HG02943 (cell line): Measurements from ENCODE around the gene PACS1.
"Not testable (repeated sequence)": the region's sequence is repeated elsewhere in the genome, so short reads cannot be mapped to it uniquely, and the experiment has no call there.

Experiments used
- ATAC-seq: cut with Tn5 transposase; IDR thresholded peaks from one replicate; pipeline ENCODE4 v1.9.1; 2021; ENCODE audit warnings: mild to moderate bottlenecking, low read depth, moderate library complexity; ENCODE audit not compliant: unreplicated experiment

PACS1 gene

DNA sequence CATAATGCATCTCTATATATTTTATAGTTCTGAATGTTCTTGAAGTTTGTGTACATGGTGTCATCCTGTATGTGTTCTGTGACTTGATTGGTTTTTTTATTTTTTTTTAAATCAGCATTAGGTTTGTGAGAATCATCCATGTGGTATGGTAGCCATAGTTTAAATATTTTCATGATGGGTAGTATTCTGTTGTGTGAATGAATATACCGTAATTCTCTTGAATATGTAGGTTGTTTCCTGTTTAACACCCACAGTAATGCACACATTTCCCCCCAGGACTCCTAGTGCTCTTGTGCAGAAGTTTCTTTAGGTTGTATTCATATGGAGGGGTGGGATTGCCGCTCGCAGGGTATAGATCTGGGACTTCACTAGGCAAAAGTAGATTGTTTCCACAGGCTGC, 2.0 kb downstream of the PACS1 start:
- no peak for ATAC-seq

- ATAC-seq = no peak
These were observed 2.4 kb downstream of the PACS1 start for GRCh38 chr11:66072518-66072917.

DNA sequence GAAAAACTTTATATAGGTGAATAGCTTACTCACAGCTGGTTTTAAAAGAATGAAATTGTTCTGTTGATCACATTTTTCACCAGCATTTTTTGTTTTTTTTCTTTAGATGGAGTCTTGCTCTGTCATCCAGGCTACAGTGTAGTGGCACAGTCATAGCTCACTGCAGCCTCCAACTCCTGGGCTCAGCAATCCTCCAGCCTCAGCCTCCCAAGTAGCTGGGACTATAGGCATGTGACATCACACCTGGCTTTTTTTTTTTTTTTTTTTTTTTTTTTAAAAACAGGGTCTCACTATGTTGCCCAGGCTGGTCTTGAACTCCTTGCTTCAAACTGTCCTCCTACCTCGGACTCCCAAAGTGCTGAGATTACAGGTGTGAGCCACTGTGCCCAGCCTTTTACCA, 3.6 kb downstream of the PACS1 start:
- ATAC-seq = no peak

- ATAC-seq = no peak
These were observed 5.2 kb downstream of the PACS1 start for GRCh38 chr11:66075273-66075672.

GRCh38 chr11:66076561-66076960, 6.5 kb downstream of the PACS1 start:
- ATAC-seq = no peak

- no peak for ATAC-seq
These were observed 7.9 kb downstream of the PACS1 start for GRCh38 chr11:66077927-66078326.

GRCh38 chr11:66078949-66079348, 8.9 kb downstream of the PACS1 start:
- not testable (repeated sequence) for ATAC-seq

- ATAC-seq = no peak
These were observed 10.2 kb downstream of the PACS1 start for GRCh38 chr11:66080055-66080817.

DNA sequence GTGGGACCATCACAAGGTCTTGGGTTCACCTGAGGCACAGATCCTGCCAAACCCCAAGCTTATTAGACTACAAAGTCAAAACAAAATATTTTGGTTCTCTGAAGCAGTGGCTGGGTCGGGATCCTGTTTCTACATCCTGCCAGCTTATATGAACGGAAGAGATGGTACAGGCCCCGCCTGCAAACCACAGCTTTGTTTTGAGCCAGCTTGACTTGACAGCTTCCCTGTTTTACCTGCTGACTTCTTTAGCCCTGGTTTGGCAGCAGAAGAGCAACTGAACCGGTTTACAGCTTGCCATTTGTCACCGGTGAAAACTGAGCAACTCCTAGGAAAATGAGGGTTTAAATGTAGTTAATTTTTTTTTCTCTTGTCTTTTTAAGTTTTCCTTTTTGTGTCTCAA, 11.4 kb downstream of the PACS1 start:
- peak; percentile 69 for ATAC-seq

DNA sequence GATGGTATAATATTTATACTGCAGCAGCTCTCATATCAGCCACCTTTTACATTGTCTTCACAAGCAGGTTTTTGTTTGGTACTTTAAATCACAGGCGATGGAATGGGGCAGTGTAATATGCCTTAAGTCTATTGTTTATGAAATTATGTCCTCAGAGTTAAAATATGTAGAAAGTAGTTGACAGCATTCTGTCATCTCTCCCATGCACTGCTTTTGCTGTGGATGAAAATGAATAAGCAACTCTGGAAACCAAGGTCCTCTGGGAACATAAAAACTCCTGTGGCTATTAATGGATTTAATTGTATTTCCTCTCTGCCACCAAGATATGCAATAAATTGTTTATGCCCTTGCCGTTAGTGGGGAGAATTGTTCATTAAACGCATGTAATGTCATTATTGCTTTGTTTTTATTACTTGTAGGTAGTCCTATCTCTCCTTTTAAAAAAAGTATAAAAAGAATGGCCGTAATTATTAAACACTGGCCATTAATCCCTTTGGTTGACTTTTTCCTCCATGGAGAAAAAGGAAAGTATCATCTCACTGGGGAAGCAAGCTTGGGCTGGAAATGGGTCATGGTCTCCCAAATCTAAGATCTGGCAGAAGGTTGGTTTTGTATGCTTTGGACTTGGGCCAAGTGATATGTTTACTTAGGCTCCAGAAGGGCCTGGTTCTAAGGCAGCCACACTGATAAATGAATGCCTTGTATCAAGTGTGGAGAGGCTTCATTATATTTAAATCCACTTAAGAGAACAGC, 13.1 kb downstream of the PACS1 start:
- ATAC-seq = no peak

DNA sequence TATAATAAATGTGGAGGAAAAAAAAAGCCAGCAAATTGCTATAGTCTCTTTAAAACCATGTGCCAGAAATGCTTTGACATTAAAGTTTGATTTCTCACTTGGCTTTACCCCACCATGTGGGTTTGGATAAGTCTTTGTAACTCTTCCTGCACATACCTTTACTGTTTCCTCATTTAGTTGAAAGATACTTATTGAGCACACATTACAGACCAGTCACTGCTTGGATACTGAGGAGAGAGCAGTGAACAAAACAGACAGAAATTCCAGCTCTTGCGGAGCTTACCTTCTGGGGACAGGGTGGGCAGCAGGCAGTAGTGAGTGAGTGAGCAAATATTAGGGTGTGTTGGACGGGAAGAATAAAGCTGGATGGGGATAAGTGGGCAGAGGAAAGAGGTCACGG, 13.7 kb downstream of the PACS1 start:
- no peak for ATAC-seq

DNA sequence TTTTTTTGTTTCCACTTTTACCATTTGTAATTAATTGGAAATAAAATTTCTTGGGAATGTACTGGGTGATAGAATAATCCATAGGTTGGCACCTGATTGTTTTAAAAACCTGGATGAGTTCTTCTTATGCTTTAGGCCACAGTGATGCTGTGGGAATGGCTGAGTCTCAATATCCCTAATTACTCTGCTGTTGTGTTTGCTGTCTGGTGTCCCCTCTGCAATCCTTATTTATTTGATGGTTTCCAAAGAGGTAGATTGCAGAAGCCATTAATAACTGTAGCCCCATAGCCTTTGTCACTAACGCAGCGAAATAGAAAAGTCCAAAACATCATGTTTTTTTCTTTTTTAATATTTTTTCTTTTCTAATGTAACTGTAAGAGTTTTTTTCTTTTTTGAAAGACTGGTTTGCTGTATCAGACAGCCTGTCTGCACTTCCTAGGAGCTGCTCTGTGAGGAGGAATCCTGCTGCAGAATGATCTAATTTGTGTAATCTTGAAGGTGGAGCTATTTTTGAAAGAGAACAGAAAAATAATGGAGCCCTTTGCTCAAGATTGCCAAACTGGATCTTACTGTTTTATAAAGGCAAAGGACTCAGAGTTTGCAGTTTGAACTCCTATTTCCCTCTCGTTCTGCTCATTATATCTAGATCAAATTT, 14.9 kb downstream of the PACS1 start:
- no peak for ATAC-seq

DNA sequence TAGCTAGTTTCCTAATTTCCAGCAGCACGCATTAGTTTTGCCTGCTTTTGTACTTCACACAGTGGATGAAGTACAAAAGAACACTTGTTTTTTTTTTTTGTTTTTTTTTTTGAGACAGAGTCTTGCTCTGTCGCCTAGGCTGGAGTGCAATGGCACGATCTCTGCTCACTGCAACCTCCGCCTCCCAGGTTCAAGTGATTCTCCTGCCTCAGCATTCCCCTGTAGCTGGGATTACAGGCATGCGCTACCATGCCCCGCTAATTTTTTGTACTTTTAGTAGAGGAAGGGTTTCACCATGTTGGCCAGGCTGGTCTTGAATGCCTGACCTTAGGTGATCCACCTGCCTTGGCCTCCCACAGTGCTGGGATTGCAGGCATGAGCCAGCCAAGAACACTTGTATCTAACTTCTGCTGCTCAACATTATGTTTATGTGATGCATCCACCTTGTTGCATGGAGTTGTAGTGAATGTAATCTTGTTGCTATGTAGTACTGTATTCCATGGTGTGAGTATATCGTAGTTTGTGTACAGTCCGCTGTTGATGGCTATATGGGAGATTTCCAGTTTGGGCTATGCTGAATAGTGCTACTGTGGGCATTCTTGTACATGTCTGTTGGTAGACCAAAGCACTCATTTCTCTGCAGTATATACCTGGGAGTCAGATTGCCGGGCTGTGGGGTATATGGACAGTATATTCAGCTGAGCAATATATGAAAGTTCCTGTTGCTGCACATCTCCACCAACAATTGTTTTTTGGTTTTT, 17.3 kb downstream of the PACS1 start:
- no peak for ATAC-seq

DNA sequence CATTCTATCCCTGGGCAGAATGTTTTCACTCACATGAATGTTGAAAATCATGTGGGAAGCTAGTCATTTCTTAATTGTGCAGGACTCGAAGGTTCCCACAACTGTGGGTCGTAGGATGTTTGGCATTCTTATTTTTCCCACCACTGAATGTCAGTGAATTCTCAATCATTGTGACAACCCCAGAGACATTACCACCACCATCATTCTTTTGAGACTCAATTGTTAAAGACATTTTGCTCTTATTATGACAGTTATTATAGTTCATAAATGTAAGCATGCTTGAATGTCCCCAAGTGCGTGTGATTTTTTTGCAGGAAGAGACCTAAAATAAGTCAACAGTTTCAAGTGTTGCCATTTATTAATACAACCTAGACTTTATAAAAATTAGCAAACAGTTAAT, 19.0 kb downstream of the PACS1 start:
- no peak for ATAC-seq

DNA sequence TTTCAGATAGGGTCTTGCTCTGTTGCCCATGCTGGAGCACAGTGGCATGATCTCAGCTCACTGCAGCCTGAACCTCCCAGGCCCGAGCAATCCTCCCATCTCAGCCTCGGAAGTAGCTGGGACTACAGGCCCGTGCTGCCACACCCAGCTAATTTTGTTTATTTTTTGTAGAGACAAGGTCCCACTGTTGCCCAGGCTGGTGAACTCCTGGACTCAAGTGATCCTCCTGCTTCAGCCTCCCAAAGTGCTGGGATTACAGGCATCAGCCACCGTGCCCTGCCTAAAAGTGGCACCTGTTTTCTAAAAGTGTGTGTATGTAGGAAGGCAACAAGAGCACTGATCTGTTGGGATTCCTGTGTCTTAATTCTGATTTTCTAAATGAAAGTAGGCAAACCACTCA, 20.2 kb downstream of the PACS1 start:
- ATAC-seq = no peak

GRCh38 chr11:66092125-66092524, 22.1 kb downstream of the PACS1 start:
- ATAC-seq = not testable (repeated sequence)

DNA sequence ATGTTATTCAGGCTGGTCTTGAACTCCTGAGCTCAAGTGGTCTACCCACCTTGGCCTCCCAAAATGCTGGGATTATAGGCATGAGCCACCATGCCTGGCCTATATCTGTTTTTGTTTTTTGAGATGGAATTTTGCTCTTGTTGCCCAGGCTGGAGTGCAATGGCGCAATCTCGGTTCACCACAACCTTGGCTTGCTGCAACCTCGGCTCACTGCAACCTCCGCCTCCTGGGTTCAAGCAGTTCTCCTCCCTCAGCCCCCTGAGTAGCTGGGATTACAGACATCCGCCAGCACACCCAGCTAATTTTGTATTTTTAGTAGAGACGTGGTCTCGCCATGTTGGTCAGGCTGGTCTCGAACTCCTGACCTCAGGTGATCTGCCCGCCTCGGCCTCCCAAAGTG, 29.7 kb downstream of the PACS1 start:
- not testable (repeated sequence) for ATAC-seq

DNA sequence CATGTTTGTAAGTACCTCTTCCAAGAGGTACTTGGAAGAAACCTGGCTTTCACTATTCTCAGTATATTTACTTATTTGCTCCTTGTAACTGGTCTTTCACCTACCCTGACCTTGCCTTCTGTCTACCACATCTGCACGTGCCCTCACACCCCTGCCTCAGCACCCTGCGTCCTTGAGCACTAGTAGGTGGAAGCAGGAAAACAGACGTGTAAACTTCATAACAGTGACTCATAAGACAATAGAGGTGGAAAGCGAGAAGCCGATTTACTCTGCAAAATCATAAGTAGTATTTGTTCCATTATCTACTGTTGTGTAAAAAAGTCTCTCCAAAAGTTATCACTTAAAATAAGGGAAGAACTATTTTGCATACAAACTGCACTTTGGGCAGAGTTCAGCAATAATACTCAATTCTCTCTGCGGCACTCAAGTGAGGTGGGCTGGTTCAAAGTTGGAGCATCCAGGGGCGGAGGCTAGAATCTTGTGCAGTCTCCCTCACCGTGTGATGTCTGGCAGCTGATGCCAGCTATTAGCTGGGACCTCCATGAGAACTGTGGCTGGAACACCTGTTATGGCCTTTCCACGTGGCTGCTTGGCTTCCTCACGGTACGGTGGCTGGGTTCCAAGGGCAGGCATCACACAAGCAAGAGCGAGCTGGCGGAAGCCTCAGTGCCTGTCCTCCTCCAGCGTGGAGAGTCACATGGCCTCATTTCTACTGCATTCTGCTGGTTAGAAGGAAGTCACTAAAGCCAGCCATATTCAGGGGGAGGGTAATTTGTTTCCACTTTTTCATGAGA, 30.4 kb downstream of the PACS1 start:
- no peak for ATAC-seq

DNA sequence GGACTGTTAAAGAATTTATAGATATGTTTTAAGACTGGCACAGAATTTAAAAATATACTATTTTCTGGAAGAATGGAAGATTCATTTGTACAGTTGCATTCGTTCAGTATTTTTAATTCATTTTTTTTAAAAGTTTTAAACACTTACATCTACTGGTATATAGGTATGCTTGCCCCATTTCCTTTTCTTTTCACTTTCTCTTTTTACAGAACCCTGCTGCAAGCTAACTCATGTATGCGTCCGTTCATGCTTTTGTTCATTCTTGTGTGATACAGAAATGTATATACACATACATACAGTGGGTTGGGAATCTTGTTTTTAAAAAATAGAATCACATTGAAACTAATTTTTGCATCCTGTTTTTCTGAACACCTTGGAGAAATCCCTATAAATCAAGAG, 31.0 kb downstream of the PACS1 start:
- ATAC-seq = no peak

DNA sequence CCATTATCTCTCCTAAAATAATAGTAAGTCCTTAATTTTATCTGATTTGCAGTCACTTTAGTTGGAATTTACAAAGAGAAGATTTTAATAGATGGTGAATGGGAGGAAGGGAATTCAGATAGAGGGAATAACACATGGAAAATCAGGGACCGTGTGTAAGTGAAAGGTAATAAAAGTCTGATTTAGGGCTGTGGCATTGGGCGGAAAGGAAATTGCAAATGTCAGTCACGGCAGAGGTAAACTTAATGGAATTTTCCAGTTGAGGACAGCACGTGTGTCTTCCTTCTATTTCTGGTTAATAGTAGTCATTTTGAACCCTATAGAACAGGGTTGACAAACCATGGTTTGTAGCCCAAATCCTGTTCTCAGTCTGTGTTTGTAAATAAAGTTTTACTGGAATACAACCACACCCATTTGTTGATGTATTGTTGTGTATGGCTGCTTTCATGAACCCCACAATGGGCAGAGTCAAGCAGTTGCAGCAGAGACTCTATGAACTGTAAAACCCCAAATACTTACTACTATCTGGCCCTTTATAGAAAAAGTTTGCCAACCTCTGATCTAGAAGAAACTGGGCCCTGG, 34.1 kb downstream of the PACS1 start:
- no peak for ATAC-seq
